HG03095 (cell line): ENCODE measurements around the gene DLGAP4.
"Not testable (repeated sequence)": the region's sequence is repeated elsewhere in the genome, so short reads cannot be mapped to it uniquely, and the experiment has no call there.

Source experiments
- ATAC-seq: cut with Tn5 transposase; IDR thresholded peaks from one replicate; pipeline ENCODE4 v1.9.1; 2021; ENCODE audit warnings: moderate library complexity; ENCODE audit not compliant: unreplicated experiment

The DLGAP4 gene

DNA sequence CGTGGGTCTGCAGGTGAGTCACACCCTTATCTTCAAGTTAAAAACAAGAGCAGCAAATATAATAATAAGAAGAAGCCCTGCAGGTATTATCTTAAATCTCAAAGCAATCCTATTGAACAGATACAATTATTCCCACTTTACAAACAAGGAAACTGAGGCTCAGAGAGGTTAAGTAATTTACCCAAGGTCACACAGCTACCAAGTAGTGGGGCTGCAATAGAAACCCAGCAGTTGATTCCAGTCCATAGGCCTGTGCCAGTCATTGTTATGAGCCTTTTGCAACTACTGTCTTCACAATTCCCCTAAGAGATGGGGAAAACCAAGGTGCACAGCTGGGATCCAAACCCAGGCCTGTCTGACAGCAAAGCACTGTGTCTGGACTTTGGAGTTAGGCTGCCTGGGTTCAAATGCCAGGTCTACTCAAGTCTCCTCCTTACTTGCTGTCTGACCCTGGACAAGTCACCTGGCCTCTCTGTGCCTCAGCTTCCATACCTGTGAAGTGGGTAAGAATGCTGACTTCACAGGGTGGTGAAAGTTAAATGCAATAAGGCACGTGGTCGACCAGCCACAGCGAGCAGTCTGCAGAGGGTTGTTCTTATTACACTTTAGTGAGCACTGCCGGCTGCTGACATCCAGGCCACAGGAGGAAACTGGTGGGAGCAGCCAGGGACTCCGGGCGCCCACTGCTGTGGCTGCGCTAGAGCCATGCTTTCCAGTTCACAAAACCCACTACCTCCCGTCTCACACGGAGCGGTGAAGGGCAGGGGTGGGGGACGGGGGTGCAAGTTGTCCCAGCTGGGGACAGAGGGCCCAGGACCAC is 241.3 kb downstream of the DLGAP4 start:
- no peak for ATAC-seq

DNA sequence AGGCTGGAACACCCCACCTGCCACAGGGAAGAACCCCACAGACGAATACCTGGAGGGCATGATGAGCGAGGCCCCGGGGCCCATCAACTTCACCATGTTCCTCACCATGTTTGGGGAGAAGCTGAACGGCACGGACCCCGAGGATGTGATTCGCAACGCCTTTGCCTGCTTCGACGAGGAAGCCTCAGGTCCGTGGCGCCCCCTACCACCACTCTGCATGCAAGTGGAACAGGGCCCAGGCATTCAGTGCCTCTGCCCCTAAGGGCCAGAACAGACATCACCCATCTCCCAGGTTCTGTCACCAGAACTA is 241.8 kb downstream of the DLGAP4 start:
- no peak for ATAC-seq

DNA sequence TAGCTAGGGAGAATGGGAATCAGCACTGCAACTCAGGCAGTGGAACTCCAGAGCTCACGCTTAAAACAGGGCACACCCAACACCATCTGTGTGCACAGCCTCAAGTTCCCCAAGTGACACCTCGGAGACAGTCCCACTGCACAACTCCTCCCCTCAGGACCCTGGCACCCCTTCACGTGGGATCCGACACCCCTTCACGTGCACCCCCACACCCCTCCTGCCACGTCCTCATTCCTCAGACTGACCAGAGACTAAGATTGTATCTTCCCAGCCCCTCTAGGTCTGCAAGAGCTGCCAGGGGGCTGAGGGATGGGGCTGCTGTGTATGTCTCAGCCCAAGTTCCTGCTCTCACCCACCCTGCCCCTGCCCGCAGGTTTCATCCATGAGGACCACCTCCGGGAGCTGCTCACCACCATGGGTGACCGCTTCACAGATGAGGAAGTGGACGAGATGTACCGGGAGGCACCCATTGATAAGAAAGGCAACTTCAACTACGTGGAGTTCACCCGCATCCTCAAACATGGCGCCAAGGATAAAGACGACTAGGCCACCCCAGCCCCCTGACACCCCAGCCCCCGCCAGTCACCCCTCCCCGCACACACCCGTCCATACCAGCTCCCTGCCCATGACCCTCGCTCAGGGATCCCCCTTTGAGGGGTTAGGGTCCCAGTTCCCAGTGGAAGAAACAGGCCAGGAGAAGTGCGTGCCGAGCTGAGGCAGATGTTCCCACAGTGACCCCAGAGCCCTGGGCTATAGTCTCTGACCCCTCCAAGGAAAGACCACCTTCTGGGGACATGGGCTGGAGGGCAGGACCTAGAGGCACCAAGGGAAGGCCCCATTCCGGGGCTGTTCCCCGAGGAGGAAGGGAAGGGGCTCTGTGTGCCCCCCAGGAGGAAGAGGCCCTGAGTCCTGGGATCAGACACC is 242.8 kb downstream of the DLGAP4 start:
- ATAC-seq = no peak

DNA sequence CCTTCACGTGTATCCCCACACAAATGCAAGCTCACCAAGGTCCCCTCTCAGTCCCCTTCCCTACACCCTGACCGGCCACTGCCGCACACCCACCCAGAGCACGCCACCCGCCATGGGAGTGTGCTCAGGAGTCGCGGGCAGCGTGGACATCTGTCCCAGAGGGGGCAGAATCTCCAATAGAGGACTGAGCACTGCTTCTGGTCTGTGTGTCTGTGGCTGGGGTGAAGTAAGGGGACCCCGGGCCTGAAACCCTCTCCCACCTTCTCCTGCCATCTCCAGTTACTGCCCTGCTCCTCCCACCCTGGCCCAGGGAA is 243.4 kb downstream of the DLGAP4 start:
- ATAC-seq = no peak

DNA sequence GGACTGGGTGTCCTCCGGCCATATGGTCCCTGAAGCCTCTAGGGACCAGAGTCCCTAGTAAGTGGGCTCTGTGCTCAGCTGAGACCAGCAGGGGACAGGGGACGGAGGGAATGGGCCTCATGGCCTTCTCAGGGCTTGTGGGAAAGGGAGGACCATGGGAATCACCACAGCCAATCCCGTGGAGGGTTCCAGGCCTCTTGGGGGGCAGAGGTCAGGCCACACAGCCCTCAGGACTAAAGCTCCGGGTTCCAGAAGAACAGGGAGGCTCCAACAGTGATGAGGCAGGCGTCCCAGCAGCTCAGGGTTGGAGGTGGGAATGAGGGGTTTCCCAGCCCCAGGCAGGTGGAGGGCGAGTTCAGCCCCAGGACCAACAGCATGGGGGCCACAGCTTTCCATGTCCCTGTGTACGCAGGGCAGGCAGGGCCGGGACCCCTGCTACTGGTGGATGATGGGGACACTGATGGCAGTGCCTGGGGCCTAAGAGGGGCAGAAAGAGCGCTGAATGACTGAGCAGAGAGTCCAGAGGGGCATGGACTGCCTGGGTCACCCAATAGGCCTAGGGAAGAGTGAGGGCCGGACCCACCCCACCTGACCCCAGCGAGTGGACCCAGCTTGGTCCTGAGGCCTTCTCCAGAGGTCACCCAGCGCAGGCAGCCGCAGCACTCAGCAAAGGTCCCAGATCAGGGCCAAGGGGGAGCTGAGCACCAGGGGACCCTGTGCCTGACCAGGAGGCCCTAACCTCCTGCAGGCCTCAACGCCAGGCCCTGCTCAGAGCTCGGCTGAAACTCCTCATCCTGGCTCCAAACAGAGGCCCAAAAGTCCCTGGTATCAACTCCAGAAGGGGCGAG is 244.0 kb downstream of the DLGAP4 start:
- no peak for ATAC-seq

DNA sequence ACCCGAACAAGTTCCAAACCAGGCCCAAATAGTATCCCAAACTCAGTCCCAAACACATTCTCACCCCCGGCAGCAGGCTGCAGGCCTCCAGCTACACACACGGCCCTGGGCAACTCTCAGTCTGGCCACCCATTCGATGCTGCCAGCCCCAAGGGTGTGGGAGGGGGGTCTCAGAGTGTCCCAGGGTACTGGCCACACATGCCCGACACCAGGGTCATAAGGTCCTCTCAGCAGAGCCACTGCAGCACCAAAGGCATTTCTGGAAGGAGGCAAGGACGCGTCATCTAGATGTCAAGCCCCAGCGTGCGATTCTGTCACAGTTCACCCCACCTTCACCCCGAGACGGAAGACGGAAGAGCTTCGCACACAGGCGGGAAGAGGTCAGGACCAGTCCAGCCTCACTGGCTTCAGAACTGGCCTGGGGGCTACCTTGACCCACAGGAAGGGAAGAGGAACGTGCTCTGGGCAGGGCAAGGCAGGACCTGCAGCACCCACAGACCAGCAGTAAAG is 244.7 kb downstream of the DLGAP4 start:
- no peak for ATAC-seq

DNA sequence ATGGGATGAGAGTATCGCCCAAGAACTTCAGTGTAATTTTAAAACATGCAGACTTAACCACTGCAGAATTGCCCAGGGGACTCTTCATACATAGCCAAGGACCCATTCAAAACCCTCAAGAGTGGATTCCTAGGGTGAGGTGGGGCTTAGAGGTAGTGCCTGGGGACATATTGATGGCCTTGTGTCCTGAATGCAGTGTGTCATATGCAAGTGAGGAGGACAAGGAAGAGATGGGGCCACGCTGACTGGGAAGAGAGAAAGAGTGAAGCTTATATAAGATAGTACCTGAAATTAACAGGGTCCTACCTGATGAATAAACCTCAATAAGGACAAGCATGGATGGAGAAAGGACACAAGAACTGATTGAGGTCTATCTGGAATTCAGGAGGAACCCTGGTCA is 249.1 kb downstream of the DLGAP4 start:
- no peak for ATAC-seq

DNA sequence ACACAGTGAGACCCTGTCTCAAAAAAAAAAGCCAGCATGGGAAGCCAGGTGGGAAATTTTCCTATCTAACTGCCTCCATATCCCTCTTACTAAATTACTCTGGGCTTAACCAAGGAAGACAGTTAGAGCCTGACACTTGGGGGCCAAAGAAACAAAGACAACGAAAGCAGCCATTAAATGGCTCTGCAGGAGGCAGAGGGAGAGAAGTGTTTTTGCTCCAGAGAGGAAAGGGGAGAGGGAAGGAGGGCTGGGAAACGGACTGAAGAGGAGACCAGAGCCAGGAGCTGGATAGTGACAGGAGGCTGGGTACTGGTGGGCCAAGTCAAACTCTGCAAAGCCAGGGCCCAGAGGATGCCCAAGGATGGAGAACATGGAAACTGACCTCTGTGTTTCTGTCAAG is 256.6 kb downstream of the DLGAP4 start:
- no peak for ATAC-seq

DNA sequence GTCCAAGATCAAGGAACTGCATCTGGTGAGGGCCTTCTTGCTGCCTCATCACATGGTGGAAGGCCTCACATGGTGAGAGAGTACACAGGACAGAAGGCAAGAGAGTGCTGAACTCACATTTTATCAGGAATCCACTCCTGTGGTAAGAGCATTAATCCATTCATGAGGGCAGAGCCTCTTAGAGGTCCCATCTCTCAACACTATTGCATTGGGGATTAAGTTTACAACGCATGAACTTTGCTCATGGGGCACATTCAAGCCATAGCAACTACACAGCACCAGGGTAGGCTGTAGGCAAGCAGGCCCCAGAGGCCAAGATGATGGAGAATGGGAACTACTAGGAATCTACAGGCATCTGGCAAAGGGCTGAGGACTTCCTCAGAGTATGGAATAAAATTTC is 257.2 kb downstream of the DLGAP4 start:
- no peak for ATAC-seq

DNA sequence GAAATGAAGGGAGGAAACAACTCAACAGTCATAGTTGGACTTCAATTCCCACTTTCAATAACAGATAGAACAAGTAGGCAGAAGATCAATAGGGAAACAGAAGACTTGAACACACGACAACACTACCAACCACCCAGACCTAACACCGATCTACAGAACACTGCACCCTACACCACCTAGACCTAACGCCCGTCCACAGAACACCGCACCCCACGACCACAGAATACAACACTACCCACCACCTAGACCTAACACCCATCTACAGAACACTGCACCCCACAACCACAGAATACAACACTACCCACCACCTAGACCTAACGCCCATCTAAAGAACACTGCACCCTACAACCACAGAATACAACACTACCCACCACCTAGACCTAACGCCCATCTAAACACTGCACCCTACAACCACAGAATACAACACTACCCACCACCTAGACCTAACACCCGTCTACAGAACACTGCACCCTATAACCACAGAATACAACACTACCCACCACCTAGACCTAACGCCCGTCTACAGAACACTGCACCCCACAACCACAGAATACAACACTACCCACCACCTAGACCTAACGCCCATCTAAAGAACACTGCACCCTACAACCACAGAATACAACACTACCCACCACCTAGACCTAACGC is 258.1 kb downstream of the DLGAP4 start:
- ATAC-seq = not testable (repeated sequence)

DNA sequence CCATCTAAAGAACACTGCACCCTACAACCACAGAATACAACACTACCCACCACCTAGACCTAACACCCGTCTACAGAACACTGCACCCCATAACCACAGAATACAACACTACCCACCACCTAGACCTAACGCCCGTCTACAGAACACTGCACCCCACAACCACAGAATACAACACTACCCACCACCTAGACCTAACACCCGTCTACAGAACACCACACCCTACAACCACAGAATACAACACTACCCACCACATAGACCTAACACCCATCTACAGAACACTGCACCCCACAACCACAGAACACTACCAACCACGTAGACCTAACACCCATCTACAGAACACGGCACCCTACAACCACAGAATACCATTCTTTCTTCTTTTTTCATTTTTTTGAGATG is 258.6 kb downstream of the DLGAP4 start:
- ATAC-seq = not testable (repeated sequence)

DNA sequence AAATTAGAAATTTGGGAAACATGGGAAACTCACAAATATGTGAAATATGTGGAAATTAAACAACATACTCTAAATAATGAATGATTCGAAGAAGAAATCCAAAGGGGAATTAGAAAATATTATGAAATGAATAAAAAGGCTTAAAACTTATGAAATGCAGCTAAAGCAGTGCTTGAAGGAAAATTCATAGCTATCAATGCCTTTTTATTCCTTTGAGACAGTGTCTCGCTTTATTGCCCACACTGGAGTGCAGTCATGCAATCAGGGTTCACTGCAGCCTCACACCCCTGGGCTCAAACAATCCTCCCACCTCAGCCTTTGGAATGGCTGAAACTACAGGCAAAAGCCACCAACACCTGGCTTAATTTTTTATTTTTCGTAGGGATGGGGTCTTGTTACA is 259.4 kb downstream of the DLGAP4 start:
- no peak for ATAC-seq

DNA sequence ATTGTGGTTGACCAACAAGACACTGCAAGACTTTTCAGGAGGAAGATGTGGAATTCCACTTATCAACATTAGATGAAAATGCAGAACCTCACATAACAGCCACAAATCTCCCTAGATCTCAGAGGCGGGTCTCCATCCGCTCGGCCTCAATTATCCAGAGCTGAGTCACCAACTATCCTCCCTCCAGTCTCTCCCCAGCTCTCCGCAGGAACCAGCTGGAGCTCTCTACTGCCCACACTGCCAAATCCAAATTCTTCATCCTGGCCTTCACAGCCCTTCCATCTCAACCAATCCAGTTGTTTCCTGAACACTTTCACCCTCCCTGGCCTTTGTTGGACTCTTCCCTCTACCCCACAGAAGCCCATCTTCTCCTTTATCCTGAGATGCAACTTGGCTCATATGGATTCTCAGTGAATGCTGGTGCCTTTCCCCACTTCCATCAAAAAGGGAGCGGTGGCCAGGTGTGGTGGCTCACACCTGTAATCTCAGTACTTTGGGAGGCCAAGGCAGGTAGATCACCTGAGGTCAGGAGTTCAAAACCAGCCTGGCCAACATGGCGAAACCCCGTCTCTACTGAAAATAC is 263.8 kb downstream of the DLGAP4 start:
- ATAC-seq = no peak

DNA sequence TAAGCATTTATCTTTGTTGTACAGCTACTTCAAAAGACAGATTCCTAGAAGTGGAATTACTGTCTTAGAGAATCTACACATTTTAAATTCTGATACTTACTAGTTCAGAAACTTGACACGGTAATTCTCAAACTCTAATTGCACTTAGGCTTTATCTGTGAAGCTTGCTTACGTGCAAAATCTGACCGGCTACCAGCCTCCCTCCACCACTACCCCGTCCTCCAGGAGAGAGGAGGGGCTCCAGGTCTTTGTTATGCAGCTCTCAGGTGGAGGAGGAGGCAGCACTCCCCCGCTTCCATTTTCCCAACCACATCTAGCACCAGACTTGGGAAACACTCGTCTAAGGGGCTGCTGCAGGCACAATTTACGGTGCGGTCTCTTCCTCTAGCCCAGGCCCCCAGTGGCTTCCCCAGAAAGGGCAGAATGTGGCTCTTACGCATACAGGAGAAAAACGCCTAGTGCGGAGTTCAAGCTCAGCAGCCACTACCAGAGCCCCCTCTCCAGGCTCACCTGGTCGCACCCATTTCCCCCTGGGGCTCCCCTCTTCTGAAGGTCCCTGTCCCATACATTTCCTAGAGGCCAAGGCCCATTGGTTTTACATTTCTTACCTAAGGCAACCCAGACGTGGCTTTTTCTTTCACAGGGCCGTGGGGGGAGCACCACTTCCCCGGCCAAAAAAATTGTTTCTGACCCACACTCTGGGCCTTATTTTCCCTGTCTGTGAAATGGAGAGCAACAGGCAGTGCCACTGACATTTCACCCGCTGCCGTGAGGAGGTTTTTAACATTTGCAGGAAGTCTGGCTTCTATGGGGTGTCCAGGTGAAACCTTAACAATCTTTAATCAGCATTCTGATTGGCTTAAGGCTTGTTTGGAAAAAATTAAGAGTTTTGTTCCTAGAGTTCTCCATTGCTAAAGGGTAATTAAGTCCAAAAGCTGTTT is 265.7 kb downstream of the DLGAP4 start:
- no peak for ATAC-seq

DNA sequence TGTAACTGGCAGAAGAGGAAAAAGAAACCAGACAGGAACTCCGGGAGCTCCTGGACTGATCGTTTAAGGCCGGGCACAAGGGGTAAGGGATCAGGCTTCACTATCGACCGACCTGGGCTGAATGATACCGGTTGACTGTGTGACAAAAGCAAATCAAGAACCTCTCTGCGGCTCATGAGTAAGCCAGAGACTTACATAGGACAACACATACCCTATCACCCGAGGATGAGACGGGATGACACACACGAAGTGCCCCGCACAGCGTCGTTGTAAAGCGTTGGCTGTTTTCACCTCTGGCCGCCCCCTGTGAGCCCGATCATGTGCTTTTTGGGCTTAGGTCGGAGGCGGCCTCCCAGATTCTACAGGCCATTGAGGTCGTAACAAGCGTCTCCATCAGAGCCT is 266.6 kb downstream of the DLGAP4 start:
- ATAC-seq = peak; percentile 16

DNA sequence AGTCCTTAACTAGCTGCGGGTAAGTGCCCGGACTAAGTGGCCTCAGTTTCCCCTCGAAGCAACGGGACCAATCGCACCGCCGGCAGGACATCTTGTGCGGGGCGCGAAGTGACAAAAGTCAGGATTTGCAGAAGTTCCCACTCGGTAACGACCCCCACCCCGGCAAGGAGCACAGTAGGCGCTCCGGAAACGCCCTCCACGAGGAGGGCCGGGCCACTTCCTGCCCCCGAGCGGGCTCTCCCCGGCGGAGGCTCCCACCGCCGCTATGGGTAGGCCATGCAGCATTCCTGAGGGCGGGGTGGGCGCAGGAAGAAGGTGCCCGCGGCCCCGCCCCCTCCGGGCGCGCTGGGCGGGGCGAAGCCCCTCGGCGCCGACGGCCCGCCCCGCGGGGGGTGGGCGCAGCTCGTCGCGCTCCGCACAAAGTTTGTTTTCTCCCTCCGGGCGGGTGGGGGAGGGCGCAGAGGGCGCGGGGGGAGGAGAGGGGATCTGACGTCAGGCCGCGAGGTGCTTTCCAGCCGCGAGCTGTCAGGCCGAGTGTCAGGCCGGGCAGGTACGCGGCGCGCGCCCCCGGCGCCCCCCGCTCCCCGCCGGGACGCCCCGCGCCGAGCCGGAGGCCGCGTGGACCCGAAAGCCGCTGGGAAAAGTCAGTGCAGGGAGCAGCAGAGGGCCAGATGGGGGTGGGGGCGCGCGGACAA is 267.1 kb downstream of the DLGAP4 start, which contains the start of gene TGIF2:
Gene TGIF2 (plus strand): TSS at position 495 of the 695 bp plus-strand sequence. CDS start 5,178 bp downstream, outside the sequence.
- ATAC-seq = peak; percentile 49

DNA sequence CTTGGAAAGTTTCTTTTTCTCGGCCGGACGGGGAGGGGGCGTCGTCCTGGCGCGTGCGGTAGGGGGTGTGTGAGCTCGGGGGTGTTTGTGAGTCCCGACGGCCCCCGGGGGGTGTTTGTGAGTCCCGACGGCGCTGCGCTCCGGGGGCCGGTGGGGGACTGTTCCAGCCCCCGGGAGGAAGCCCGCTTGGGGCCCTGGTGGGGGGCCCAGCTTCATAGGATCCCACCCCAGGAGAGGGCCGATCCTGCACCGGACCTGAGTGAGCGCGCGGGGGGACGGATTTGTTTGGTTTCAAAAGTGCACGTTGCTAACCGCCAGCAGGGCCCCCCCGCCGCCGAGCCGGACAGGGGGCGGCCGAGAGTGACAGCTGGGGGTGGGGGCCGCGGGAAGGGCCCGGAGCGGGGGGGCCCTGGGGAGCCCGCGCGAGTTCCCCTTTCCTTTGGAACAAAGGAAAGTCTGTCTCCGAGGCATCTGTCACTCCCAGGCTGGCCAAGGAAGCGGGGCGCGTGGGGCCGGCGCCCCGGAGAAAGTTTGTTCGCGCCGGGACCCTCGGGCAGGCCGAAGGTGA is 267.7 kb downstream of the DLGAP4 start:
- no peak for ATAC-seq
